GM19455 (cell line): ENCODE results near the gene CACNA1H.
"Not testable (repeated sequence)": the region's sequence is repeated elsewhere in the genome, so short reads cannot be mapped to it uniquely, and the experiment has no call there.

Experiments
- ATAC-seq: cut with Tn5 transposase; IDR thresholded peaks from one replicate; pipeline ENCODE4 v1.9.1; 2021; ENCODE audit not compliant: unreplicated experiment

Gene CACNA1H

DNA sequence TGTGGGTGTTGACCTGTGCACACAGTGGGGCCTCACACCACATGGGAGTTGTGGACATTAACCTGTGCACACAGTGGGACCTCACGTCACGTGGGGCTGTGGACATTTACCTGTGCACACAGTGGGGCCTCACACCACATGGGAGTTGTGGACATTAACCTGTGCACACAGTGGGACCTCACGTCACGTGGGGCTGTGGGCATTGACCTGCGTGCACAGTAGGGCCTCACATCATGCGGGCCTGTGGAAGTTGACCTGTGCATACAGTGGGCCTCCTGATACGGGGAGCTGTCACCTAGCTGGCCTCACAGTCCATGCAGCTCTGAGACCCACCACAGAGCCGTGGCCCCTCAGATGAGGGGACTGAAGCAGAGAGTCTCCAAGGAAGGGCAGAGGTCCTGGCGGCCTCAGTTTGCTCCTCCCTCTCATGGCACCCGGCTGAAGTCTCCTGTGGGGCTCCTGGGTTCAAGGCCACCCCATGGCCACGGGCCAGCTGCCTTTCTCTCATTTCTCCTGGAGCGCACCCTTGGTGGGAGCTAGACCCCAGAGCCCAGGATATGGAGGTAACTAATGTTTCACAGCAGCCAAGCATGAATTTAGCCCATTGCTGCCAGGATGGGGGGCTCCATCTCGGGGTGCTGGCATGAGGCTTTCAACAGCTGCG, 21.0 kb downstream of the CACNA1H start:
- no peak for ATAC-seq

DNA sequence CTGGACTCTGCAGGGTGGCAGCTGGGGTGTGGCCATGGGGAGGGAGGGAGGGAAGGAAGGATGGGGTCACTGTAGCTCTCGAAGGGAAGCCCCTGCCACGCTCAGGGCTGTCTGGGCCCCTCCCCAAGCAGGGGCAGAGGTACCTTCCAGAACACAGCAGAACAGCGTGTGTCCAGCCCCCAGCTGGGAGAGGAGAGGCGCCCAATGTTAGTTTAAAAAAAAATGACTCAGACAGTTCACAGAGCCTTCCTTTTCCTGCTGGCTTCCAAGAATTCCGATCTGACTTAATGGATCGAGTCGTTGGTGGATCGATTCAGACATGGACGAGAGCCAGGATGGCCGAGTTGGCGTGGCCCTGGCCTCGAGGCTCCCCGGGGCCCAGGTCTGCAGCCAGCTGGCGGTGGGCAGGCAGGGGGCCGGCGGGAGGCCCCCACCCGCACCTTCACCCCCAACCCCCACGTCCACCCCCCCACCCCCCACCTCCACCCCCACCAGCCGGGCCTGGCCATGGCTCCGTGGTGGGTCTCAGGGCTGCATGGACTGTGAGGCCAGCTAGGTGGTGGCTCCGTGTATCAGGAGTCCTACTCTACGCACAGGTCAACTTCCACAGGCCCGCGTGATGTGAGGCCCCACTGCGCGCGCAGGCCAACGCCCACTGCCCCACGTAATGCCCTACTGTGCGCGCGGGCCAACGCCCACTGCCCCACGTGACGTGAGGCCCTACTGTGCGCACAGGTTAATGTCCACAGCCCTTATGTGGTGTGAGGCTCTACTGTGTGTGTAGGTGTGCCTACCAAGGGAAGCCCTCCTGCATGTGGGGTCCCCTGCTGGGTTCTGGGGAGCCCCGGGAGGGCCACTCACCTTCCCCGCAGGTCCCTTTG, 21.8 kb downstream of the CACNA1H start:
- no peak for ATAC-seq

DNA sequence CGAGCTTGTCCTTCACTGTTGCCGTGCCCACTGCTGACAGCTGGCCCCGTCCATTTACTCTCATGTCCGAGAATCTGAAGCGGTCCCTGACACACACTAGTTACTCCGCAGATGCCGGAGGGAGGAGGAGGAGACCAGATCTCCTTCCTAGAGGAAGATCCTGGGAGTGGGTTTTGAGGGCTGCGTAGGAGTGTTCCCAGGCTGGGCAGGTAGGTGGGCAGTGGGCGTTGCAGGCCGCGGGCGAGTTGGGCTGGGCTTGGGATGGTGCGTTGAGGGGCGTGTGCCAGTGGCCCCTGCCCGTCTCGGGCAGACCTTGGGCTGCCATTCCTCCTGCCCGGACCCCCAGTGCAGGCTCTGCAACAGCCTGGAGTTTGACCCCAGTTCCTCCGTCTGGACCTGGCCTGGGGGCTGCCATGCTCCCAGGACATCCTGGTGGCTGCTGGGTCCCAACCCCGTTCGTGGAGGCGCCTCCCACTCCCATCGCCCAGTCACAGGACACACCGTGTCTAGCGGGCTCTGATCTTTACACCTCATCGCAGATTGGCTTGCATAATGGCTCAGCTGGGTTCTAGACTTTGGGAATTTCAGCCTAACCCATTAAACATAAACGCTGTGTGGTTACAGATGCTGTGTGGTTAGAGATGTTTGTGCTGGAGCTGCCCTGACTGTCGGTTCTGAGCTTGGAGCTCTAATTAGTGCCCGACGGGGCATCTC, 22.8 kb downstream of the CACNA1H start:
- no peak for ATAC-seq

DNA sequence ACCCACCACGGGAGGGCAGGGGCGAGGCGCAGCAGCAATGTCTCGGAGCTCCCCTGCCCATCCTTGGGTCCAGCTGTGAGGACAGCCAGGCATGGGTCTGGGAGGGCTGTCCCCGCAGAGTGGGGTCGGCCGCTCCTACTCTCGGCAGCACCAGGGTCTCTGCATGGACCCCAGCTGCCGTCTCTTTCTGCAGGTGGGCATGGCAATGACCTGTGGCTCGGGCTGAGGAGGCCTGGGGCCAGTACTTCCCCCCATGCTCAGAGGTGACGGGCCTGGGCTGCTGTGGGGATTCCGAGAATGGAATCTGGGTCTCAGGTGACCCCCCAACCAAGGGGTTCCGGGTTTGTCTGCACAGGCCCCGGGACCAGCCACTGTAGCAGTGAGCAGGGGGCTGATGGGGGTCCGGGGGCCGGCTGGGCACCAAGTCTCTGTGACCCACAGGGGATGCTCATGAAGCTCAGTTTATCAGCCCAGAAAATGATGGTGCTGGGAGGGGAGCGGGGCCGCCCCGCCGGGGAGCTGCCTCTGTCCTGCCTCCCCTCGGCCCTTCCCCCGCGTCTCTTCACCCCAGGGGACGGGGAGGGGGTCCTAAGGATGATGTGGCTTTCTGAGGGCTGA, 23.5 kb downstream of the CACNA1H start:
- no peak for ATAC-seq

DNA sequence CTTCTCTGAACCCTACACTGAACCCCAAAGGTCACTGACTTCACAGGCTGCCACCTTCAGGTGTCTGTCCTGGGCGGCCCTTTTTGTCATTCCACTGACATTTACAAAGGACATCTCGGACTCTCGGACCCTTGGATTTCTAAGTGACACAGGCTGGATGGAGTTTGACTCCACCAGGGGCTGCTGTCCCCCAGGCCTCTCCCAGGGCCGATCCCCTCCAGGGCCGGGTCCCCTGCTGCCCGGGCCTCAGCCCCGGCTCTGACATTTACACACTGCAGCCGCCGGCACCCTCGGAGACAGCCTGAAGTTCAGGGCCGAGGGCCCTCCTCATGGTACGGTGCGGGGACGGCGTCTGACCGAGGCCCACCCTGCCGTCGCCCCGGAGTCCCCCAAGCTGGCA, 24.1 kb downstream of the CACNA1H start:
- ATAC-seq, result no peak

DNA sequence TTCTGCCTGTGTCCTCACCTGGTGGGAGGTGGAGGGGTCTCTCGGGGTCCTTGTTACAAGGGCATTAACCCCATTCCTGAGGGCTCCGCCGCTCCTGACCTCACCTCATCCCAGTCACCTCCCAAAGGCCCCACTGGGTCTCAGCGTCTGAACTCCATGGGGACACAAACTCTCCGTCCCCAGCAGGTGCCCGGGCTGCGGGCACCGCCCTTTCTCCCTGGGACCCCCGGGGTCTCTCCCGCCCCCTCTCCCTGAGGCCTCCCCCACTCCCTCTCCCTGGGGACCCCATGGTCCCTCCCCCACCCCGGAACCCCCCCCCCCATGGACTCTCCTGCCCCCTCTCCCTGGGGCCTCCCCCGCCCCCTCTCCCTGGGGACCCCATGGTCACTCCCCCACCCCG, 24.8 kb downstream of the CACNA1H start:
- ATAC-seq, result no peak

DNA sequence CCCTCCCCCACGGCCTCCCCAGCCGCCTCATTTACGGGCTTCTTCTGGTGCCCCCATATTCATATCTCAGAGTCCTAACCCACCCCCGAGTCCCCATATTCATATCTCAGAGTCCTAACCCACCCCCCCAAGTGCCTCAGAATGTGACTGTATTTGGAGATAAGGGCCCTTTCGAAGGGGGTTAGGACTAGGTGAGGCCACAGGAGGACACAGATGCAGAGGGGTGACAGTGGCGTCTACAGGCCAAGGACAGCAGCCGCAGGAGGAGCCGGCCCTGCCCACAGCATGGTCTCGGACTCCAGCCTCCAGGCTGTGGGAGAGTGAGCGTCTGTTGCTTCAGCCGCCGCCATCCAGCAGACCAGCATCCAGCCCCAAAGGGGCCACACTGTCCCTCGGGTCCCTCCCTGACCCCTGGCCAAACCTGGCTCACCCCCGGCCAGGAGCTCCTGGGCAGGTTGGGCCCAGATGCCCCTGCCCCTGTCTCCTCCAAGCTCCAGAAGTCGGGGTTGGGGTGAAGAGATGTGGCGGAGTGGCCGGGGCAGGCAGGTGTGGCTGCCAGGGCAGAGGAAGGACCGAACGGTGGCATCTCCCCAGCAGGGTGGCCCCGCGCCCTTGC, 25.5 kb downstream of the CACNA1H start:
- ATAC-seq, result no peak

DNA sequence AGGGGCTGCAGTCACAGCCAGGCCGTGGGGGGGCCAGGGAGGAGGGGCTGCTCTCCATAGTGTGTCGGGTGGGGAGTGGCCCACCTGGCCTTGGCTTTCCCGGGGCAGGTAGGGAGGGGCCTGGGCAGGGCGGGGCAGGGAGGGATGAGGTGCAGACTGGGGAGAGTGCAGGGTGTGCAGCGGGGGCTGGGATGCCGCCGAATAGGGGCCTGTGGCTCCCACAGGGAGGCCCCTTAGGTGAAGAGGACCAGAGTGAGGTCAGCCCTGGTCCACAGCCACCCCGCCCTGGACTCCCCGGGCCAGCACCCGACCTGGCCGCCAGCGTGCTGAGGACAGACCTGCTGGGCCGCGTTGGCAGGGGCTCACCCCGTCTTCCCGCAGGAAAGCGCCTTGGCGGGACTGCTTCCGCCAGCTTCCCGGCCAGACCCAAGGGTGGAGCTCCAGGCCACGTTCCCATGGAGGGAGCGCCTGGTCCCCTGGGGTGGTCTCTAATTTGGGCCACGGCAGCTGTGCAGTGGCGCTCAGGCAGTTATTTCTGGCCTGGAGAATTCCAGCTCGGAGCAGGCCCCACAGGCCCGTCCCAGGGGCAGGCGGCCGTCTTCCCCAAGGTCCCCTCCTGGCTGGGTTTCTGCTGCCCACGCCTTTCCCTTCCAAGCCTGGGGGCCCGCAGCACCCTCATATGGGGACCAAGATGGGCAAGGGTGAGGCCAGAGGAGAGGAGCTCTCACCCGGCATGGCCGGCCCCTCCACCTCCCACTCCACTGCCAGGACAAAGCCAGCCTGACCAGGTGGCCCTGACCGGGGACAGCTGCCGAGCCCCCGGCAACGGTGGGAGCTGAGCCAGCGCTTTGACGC, 27.9 kb downstream of the CACNA1H start:
- ATAC-seq, result no peak

DNA sequence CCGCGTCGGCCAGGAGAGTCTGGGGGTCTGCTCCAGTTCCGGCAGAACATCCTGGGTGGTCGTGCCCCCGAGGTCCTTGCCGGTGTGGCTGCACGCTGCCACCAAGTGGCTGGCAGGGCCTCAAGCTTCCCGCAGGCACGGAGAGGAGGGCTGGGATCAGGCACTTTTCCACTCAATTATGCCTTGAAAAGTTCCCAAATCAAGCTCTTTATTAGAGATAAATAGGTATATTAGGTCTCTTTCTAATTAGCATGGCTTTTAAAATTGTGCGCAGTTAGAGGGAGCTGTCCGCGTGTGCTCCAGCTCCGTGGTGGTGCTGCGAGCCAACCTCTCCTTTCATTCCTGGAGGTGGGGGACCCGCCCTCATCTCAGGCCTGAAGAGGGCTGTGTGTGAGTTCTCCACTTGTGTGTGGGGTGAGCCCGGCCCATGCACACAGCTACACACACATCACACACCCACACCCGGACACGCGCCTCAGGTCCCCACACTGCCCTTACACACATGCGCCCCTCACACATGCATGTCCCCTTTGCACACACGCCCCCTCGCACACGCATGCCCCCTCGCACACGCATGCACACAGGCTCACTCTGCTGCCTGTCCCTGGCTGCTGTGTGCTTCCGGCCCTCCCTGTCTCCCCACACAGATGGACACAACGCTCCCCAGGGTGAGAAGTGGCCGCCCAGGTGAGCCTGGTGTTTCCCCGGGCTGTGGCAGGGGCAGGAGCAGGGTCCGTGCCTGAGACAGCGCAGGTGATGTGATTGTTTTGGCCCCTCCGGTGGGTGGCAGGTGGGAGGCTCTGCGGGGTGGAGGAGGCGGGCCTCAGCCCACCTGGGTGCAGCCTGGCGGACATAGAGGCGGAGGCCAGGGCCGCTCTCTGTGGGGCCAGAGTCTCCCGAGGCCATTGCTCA, 28.8 kb downstream of the CACNA1H start:
- ATAC-seq, result no peak

DNA sequence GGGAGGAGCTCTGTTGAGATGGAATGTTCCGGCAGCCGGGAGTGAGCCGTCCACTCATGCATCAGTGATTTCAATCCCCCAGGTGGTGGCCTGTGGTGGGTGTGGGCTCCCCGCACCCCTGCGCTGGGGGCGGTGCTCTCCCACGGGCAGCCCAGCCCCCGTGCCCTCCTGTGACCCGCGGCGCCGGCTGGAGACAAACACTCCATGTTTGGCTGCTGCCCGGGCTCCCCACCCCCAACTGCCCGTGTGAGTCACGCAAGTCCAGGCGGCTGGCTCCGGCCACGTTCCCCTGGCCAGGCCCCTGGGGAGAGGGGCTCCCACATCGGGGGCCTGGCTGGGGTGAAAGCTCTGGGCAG, 29.4 kb downstream of the CACNA1H start:
- no peak for ATAC-seq

DNA sequence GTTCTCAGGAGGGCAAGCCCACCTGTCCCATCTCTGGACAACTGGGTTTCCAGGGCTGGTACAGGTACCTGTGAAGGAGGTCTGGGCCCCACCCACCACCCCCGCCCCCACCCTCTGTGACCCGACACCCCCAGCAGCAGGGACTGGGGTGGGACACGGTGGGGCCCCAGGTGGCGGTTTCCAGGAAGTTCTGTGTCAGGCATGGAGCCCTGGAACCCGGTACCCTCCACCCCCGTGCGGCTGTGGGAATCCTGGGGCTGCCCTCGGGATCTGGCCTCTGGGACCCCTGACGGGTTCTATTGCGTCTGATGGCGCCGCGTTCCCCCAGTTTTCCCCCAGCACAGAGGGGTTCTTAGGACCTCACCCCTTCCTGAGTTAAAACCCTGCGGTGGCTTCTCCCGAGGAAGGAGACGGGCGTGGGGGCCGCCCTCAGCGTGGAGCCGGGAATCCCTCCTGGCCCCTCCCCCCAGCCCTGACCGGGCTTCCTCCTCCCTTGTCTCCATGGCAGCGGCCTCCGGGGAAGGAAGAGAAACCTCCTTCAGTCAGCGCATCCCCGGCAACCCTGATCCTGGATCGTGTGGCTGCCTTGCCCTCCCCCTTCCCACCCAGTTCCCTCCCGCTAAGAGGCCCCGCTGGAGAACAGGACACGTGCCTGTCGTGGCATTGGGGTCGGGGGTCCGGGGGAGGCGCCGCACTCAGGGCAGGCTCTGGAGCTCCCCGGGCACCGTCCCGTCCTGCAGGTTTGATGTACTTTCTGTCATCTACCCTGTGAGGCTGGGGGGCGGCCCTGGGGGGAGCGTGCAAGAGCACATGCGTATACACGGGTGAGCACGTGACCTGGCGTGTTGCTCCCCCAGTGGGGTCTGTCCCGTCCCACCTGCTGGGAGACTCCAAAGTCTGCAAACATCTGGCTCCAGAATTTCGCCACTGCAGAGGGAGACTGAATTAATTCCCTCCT, 30.3 kb downstream of the CACNA1H start:
- ATAC-seq, result no peak

DNA sequence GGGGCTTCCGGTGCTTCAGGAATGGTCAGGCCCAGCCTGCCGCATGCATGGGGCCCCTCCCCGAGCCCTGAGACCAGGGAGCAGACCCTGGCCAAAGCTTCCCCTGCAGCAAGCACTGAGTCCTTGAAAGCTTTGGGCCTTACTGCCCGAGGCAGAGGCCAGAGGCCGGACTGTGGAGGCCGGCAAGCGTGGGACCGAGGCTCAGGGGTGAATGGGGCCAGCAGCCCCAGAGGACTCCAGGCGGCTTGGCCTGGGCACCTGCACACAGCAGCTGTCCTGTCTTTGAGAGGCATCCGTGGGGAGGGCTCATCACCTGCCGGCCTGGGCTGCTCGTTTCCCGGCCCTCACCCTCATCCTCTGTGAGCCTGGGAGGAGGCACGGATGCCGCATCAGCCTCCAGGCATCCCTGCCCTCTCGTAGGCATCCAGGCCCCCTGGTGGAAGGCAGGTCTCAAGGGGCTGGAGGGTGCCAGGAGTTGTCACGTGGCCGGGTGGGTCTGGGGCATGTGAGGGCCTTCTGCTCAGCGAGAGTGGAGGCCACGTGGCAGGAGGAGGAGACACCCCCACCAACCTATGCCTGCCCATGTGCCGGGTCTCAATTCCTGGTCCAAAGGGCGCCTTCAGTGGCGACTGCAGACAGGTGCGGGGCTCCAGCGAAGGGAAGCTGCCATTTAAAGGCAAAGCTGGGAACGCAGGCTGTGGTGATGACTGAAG, 31.4 kb downstream of the CACNA1H start:
- ATAC-seq, result no peak

DNA sequence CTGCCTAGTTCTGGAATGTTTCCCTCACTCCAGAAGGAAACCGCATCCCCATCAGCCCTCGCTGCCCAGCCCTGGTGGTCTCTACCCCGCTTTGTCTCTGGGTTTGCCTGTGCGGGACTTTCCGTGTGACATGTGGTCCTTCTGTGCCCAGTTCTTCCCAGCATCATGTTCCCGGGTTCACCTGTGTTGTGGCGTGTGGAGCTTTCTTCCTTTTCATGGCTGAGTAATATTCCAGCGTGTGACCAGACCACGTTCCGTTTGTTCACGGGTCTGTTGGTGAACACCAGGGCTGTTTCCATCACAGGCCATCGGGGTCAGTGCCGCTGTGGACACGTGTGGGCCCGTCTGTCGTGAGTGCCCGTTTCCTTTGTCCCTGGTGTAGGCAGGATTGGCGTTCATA, 32.1 kb downstream of the CACNA1H start:
- ATAC-seq, result no peak

DNA sequence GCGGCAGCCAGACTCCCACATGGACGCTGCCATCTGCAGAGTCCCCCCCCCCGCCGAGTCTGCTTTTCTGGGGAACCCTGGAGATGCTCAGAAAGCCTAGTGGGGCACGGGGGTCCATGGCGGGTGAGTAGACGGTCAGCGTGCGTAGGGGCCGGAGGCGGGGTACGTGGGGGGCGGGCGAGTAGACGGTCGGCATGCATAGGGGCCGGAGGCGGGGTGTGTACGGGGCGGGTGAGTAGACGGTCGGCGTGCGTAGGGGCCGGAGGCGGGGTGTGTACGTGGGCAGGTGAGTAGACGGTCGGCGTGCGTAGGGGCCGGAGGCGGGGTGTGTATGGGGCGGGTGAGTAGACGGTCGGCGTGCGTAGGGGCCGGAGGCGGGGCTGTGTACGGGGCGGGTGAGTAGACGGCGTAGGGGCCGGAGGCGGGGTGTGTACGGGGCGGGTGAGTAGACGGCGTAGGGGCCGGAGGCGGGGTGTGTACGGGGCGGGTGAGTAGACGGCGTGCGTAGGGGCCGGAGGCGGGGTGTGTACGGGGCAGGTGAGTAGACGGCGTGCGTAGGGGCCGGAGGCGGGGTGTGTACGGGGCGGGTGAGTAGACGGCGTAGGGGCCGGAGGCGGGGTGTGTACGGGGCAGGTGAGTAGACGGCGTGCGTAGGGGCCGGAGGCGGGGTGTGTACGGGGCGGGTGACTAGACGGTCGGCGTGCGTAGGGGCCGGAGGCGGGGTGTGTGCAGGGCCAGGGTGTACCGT, 32.7 kb downstream of the CACNA1H start:
- ATAC-seq, result not testable (repeated sequence)

DNA sequence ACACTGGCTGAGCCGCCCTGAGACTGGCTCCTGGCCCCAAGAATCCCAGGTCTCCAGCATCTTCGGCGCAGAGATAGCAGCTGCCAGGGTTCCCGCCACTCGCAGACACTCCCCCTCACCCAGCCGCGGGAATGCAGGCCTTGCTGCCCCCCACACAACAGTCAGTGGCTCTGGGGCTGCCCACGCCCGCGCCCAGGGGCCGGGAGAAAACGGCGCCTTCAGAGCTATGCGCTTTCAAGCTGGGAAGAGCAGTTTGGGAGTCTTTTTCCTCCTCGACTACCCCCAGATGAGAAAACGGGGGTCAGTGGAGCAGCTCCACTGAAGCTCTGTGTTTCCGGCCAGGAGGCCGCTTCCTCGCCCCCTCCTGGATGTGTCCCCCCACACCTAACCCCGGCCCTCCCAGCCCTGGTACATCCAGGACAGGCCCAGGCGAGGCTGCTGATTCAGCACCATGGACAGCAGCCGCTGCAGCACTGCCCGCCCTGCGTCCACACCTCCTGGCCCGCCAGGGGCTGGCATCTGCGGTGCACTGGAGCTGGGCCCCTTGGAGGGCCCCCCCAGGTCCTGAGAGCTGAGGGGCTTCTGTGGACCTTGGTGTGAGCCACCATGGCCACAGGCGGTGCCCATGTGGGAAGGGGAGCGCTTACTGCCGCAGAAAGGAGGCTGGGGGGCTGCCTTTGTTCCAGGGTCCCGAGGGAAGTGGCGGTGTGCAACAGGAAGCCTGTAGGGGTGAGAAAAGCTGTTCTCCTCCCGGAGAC, 35.7 kb downstream of the CACNA1H start:
- ATAC-seq, result no peak

DNA sequence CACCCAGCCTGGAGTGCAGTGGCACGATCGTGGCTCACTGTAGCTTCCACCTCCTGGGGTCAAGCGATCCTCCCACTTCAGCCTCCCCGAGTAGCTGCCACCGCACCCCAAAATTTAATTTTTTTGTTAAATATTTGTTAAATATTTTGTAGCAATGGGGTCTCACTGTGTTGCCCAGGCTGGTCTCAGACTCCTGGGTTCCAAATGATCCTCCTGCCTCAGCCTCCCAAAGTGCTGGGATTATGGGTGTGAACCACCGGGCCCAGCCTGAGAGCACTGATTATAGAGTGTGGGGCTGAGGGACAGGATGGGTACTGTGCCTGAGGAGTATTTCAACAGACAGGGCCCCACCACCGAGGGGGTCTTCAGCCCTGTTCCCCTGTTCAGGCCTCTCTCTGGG, 36.5 kb downstream of the CACNA1H start:
- ATAC-seq, result no peak
